Neural cell (in vitro differentiated cells): ENCODE results near the gene REXO1. TPM values are rescaled to one million over a fixed set of nuclear protein-coding genes. Genes with fewer than 3 reads are reported as not detected.

ENCODE experiments used
- H2AFZ ChIP-seq: fragments of 200-600, 300-800 bp; sonication (generic), shearing (Covaris generic); 2 replicates; pipeline ENCODE4 v1.6.0; 2014; ENCODE audit warnings: low read depth, mild to moderate bottlenecking, antibody characterized with exemption, low read length, moderate library complexity
- H3F3A ChIP-seq: fragments of 200-600 bp; shearing (Covaris generic); 2 replicates; pipeline ENCODE4 v1.6.1; 2016; ENCODE audit warnings: mild to moderate bottlenecking, moderate library complexity, mixed read lengths, antibody characterized with exemption, low read length; ENCODE audit not compliant: insufficient read depth, poor library complexity, severe bottlenecking
- H3K27ac ChIP-seq: fragments of 200-600, 300-800 bp; sonication (generic), shearing (Covaris generic); 2 replicates; pipeline ENCODE4 v1.5.1; 2014; ENCODE audit warnings: mild to moderate bottlenecking, low read length, moderate library complexity
- H3K27me3 ChIP-seq: fragments of 300-800, 200-600 bp; sonication (generic), shearing (Covaris generic); 2 replicates; pipeline ENCODE4 v1.6.0; 2014; ENCODE audit warnings: mild to moderate bottlenecking, low read depth, low read length, moderate library complexity; ENCODE audit not compliant: insufficient read depth
- H3K36me3 ChIP-seq: fragments of 300-800, 200-600 bp; sonication (generic), shearing (Covaris generic); 2 replicates; pipeline ENCODE4 v1.5.1; 2014; ENCODE audit warnings: mild to moderate bottlenecking, antibody characterized with exemption, low read length, moderate library complexity; ENCODE audit not compliant: insufficient read depth
- H3K4me2 ChIP-seq: fragments of 300-800, 200-600 bp; sonication (generic), shearing (Covaris generic); 2 replicates; pipeline ENCODE4 v1.6.0; 2014; ENCODE audit warnings: mild to moderate bottlenecking, low read length
- H3K4me3 ChIP-seq: fragments of 300-800, 200-600 bp; sonication (generic), shearing (Covaris generic); 2 replicates; pipeline ENCODE4 v1.5.1; 2014; ENCODE audit warnings: mild to moderate bottlenecking, low read length, moderate library complexity
- H3K79me2 ChIP-seq: fragments of 200-600 bp; shearing (Covaris generic); replicated peaks from 2 replicates; pipeline ENCODE4 v1.6.0; 2014; ENCODE audit warnings: mild to moderate bottlenecking, low read length, moderate library complexity; ENCODE audit not compliant: insufficient read depth
- H3K9ac ChIP-seq: fragments of 300-800, 200-600 bp; sonication (generic), shearing (Covaris generic); 2 replicates; pipeline ENCODE4 v1.6.1; 2016; ENCODE audit warnings: mild to moderate bottlenecking, low read length, mixed read lengths
- H3K9me2 ChIP-seq: fragments of 200-600 bp; shearing (Covaris generic); 2 replicates; pipeline ENCODE4 v1.6.1; 2016; ENCODE audit warnings: mild to moderate bottlenecking, low read length, mixed read lengths; ENCODE audit not compliant: insufficient read depth
- H3K9me3 ChIP-seq: fragments of 200-600, 300-800 bp; sonication (generic), shearing (Covaris generic); 2 replicates; pipeline ENCODE4 v1.6.1; 2016; ENCODE audit warnings: mild to moderate bottlenecking, mixed run types, low read length, moderate library complexity, mixed read lengths
- H4K20me1 ChIP-seq: fragments of 200-600 bp; shearing (Covaris generic); 2 replicates; pipeline ENCODE4 v1.6.1; 2016; ENCODE audit warnings: mild to moderate bottlenecking, mixed run types; ENCODE audit not compliant: insufficient read depth
- EP300 ChIP-seq: fragments of 450-650 bp; conservative IDR thresholded peaks from 2 replicates; pipeline ENCODE4 v1.6.1; 2014; ENCODE audit warnings: antibody characterized with exemption, mild to moderate bottlenecking, moderate library complexity; ENCODE audit not compliant: poor library complexity, severe bottlenecking
- EZH2 ChIP-seq: fragments of 200-600, 300-800 bp; shearing (Covaris generic), sonication (generic); IDR thresholded peaks from 2 replicates; pipeline ENCODE4 v1.6.1; 2014; ENCODE audit warnings: antibody characterized with exemption, low read length, borderline replicate concordance, mild to moderate bottlenecking; ENCODE audit not compliant: insufficient read depth, poor library complexity, severe bottlenecking
- MXI1 ChIP-seq: fragments of 450-650 bp; conservative IDR thresholded peaks from 2 replicates; pipeline ENCODE4 v1.6.1; 2014; ENCODE audit warnings: antibody characterized with exemption, mild to moderate bottlenecking; ENCODE audit not compliant: poor library complexity, severe bottlenecking
- POLR2AphosphoS5 ChIP-seq: IDR thresholded peaks from 2 replicates; pipeline ENCODE4 v1.6.1; 2012
- RAD21 ChIP-seq: fragments of 450-650 bp; conservative IDR thresholded peaks from 2 replicates; pipeline ENCODE4 v1.6.1; 2014; ENCODE audit warnings: antibody characterized with exemption, mild to moderate bottlenecking, moderate library complexity
- SMC3 ChIP-seq: fragments of 450-650 bp; conservative IDR thresholded peaks from 2 replicates; pipeline ENCODE4 v1.6.1; 2014; ENCODE audit warnings: antibody characterized with exemption, mild to moderate bottlenecking, moderate library complexity; ENCODE audit not compliant: poor library complexity
- polyA plus RNA-seq: library from polyadenylated mRNA; depleted of rRNA; stranded (reverse); fragments of >200 nt; gene quantifications from 2 replicates; pipeline ENCODE4 v1.2.3, GENCODE V29; 2014
- TF ChIP-seq, protein P1 (sequence below): fragments of 450-650 bp; IDR thresholded peaks from 2 replicates; pipeline ENCODE4 v1.5.1; 2014; ENCODE audit warnings: antibody characterized with exemption, mild to moderate bottlenecking, moderate library complexity; ENCODE audit not compliant: poor library complexity, severe bottlenecking
- TF ChIP-seq, protein P2 (sequence below): IDR thresholded peaks from 2 replicates; pipeline ENCODE4 v1.6.1; 2012; ENCODE audit warnings: borderline replicate concordance

REXO1 gene
- polyA plus RNA-seq, 1 donor from 2014 or later = 9.2 TPM

DNA sequence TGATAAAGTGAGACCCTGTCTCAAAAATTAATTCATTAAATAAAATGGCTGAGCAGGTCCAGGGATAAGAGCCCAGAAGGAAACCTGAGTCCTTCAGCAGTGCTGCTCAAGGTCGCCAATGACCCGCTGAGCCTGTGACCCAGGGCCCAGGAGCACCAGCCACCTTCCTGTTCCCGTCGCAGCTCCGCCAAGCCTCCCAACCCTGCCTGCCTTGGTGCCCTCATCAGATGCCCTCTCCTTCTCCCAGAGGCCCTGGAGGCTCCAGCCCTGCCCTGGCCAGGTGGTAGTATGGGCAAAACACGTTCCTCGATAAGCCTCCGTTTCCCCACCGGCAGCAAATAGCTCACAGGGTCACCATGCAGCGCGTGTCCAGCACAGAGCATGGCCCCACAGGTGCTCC is 2.6 kb downstream of the REXO1 start:
- H3K79me2 ChIP-seq = peaks cover 32% of the 10 kb centered on the region
- no peaks in the 10 kb centered on the region for H4K20me1 ChIP-seq
- H2AFZ ChIP-seq = no peak overlapping the region
- no peak overlapping the region for H3K4me3 ChIP-seq
- H3K27me3 ChIP-seq = no peaks in the 10 kb centered on the region
- no peaks in the 10 kb centered on the region for H3K36me3 ChIP-seq
- no peaks in the 10 kb centered on the region for H3K9me3 ChIP-seq
- TF ChIP-seq EP300 (no peak), EZH2 (no peak), RAD21 (no peak), SMC3 (no peak), POLR2AphosphoS5 (no peak), MXI1 (no peak)
- TF ChIP-seq, protein P1, sequence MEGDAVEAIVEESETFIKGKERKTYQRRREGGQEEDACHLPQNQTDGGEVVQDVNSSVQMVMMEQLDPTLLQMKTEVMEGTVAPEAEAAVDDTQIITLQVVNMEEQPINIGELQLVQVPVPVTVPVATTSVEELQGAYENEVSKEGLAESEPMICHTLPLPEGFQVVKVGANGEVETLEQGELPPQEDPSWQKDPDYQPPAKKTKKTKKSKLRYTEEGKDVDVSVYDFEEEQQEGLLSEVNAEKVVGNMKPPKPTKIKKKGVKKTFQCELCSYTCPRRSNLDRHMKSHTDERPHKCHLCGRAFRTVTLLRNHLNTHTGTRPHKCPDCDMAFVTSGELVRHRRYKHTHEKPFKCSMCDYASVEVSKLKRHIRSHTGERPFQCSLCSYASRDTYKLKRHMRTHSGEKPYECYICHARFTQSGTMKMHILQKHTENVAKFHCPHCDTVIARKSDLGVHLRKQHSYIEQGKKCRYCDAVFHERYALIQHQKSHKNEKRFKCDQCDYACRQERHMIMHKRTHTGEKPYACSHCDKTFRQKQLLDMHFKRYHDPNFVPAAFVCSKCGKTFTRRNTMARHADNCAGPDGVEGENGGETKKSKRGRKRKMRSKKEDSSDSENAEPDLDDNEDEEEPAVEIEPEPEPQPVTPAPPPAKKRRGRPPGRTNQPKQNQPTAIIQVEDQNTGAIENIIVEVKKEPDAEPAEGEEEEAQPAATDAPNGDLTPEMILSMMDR = no peak
- TF ChIP-seq, protein P2, sequence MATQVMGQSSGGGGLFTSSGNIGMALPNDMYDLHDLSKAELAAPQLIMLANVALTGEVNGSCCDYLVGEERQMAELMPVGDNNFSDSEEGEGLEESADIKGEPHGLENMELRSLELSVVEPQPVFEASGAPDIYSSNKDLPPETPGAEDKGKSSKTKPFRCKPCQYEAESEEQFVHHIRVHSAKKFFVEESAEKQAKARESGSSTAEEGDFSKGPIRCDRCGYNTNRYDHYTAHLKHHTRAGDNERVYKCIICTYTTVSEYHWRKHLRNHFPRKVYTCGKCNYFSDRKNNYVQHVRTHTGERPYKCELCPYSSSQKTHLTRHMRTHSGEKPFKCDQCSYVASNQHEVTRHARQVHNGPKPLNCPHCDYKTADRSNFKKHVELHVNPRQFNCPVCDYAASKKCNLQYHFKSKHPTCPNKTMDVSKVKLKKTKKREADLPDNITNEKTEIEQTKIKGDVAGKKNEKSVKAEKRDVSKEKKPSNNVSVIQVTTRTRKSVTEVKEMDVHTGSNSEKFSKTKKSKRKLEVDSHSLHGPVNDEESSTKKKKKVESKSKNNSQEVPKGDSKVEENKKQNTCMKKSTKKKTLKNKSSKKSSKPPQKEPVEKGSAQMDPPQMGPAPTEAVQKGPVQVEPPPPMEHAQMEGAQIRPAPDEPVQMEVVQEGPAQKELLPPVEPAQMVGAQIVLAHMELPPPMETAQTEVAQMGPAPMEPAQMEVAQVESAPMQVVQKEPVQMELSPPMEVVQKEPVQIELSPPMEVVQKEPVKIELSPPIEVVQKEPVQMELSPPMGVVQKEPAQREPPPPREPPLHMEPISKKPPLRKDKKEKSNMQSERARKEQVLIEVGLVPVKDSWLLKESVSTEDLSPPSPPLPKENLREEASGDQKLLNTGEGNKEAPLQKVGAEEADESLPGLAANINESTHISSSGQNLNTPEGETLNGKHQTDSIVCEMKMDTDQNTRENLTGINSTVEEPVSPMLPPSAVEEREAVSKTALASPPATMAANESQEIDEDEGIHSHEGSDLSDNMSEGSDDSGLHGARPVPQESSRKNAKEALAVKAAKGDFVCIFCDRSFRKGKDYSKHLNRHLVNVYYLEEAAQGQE = no peak
- no peak overlapping the region for H3K9ac ChIP-seq
- no peaks in the 10 kb centered on the region for H3K9me2 ChIP-seq
- no peak overlapping the region for H3K4me2 ChIP-seq
- H3F3A ChIP-seq = no peaks in the 10 kb centered on the region
- H3K27ac ChIP-seq = no peak overlapping the region

DNA sequence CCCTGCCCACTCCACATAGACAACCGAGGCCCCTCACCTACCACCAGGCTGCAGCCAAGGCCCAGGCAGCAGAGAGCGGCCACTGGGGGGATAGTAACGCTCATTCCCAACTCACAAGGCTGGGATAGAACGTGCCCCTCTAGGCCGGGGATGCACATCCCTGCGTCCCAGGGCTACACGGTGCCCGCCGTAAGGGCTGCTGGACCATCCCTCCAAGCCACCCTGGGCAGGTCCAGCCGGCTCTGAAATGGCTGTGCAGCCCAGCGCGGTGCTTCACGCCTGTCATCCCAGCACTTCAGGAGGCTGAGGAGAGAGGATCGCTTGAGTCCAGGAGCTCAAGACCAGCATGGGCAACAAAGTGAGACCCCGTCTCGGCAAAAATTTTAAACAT is 3.2 kb downstream of the REXO1 start:
- no peak overlapping the region for H3K4me2 ChIP-seq
- no peaks in the 10 kb centered on the region for H3F3A ChIP-seq
- peaks cover 32% of the 10 kb centered on the region for H3K79me2 ChIP-seq
- H3K27me3 ChIP-seq = no peaks in the 10 kb centered on the region
- no peaks in the 10 kb centered on the region for H4K20me1 ChIP-seq
- H3K4me3 ChIP-seq = no peak overlapping the region
- TF ChIP-seq RAD21 (no peak), EP300 (no peak), SMC3 (no peak), EZH2 (no peak)
- TF ChIP-seq, protein P2 = no peak
- H3K36me3 ChIP-seq = no peaks in the 10 kb centered on the region
- no peak overlapping the region for H3K27ac ChIP-seq
- no peaks in the 10 kb centered on the region for H3K9me2 ChIP-seq
- H2AFZ ChIP-seq = no peak overlapping the region
- no peak overlapping the region for H3K9ac ChIP-seq
- H3K9me3 ChIP-seq = no peaks in the 10 kb centered on the region
